DMS114 treated with DMSO at 0.1 percent for 48 hours (cell line): ENCODE measurements around the gene PRG2.
"Not testable (repeated sequence)": the region's sequence is repeated elsewhere in the genome, so short reads cannot be mapped to it uniquely, and the experiment has no call there.

Experiments used
- DNase-seq: peaks from one replicate; lab custom pipeline; 2025; ENCODE audit not compliant: unreplicated experiment; lab: John Stamatoyannopoulos, UW

The PRG2 gene

GRCh38 chr11:57370251-57370650 lies 20.2 kb downstream of the PRG2 start:
- DNase-seq, result no peak

GRCh38 chr11:57368845-57369232 lies 21.6 kb downstream of the PRG2 start:
- no peak for DNase-seq

GRCh38 chr11:57368106-57368844 lies 22.2 kb downstream of the PRG2 start:
- no peak for DNase-seq

GRCh38 chr11:57364851-57365660 lies 25.4 kb downstream of the PRG2 start:
- no peak for DNase-seq

GRCh38 chr11:57363131-57364080 lies 27.0 kb downstream of the PRG2 start:
- DNase-seq, result no peak

GRCh38 chr11:57361926-57362325 lies 28.5 kb downstream of the PRG2 start:
- DNase-seq, result no peak

- DNase-seq, result not testable (repeated sequence)
Observed at GRCh38 chr11:57361420-57361819, 29.0 kb downstream of the PRG2 start.

GRCh38 chr11:57360991-57361390 lies 29.5 kb downstream of the PRG2 start:
- no peak for DNase-seq

GRCh38 chr11:57359896-57360690 lies 30.4 kb downstream of the PRG2 start:
- no peak for DNase-seq

GRCh38 chr11:57359396-57359795 lies 31.1 kb downstream of the PRG2 start:
- no peak for DNase-seq

GRCh38 chr11:57358991-57359390 lies 31.5 kb downstream of the PRG2 start:
- no peak for DNase-seq

- no peak for DNase-seq
Observed at GRCh38 chr11:57358543-57358961, 31.9 kb downstream of the PRG2 start.

- no peak for DNase-seq
Observed at GRCh38 chr11:57357856-57358255, 32.6 kb downstream of the PRG2 start.

- DNase-seq, result no peak
Observed at GRCh38 chr11:57357310-57357709, 33.1 kb downstream of the PRG2 start.

- no peak for DNase-seq
Observed at GRCh38 chr11:57356268-57356667, 34.2 kb downstream of the PRG2 start.

- no peak for DNase-seq
Observed at GRCh38 chr11:57354699-57355098, 35.8 kb downstream of the PRG2 start.

GRCh38 chr11:57353852-57354251 lies 36.6 kb downstream of the PRG2 start:
- DNase-seq, result no peak

- DNase-seq, result no peak
Observed at GRCh38 chr11:57353446-57353845, 37.0 kb downstream of the PRG2 start.

- no peak for DNase-seq
Observed at GRCh38 chr11:57353036-57353435, 37.4 kb downstream of the PRG2 start.

- DNase-seq, result no peak
Observed at GRCh38 chr11:57349491-57350274, 40.8 kb downstream of the PRG2 start.
